Smooth muscle cell of the umbilical artery (primary cell): ENCODE results near the gene HVCN1. TPM values are rescaled to one million over a fixed set of nuclear protein-coding genes. Genes with fewer than 3 reads are reported as not detected.

ENCODE experiments used
- total RNA-seq: library from RNA; depleted of rRNA; stranded (reverse); fragments of >200 nt; gene quantifications from 2 replicates; pipeline ENCODE4 v1.2.3, GENCODE V29; 2014

Gene HVCN1
- total RNA-seq, result 2.7 and 3.6 TPM in 2 replicates

GRCh38 chr12:110688446-110689280 lies at the start of gene HVCN1:
Gene HVCN1 (minus strand): TSS chr12:110689115. CDS start chr12:110683245, 5,870 bp downstream.

GRCh38 chr12:110613771-110614684 lies 74.9 kb downstream of the HVCN1 start, which contains the start of gene TCTN1:
Gene TCTN1 (plus strand): TSS chr12:110614129. CDS start chr12:110614183, 54 bp downstream.

Other genes with a start within 250 kb of the HVCN1 start
- 271 and 280 TPM in 2 replicates for gene ARPC3, start 238.8 kb downstream of the HVCN1 start, total RNA-seq
- gene GPN3, start 220.9 kb downstream of the HVCN1 start, total RNA-seq, result 14.0 and 19.1 TPM in 2 replicates
- 14.6 and 16.6 TPM in 2 replicates for gene FAM216A, start 220.3 kb downstream of the HVCN1 start, total RNA-seq
- 46.8 and 51.7 TPM in 2 replicates for gene VPS29, start 187.0 kb downstream of the HVCN1 start, total RNA-seq
- under 0.01 and 0.78 TPM in 2 replicates for gene RAD9B, start 186.8 kb downstream of the HVCN1 start, total RNA-seq
- 6.2 and 10.4 TPM in 2 replicates for gene PPTC7, start 105.8 kb downstream of the HVCN1 start, total RNA-seq
- gene TCTN1, start 75.0 kb downstream of the HVCN1 start, total RNA-seq, result 22.9 and 24.9 TPM in 2 replicates
- gene PPP1CC, start 53.8 kb upstream of the HVCN1 start, total RNA-seq, result 72.2 and 93.4 TPM in 2 replicates
- gene CCDC63, start 157.9 kb upstream of the HVCN1 start, total RNA-seq, result not detected in 2 replicates
- gene MYL2, start 231.5 kb upstream of the HVCN1 start, total RNA-seq, result not detected in 2 replicates